Stimulated activated CD8-positive, alpha-beta memory T cell treated with anti-CD3 and anti-CD28 coated beads, Interleukin-15, amount 100 ng/mL, for 24 hours (primary cell): ENCODE measurements around the gene DYNLRB1.

Experiments
- DNase-seq: peaks from one replicate; pipeline ENCODE4 v3.0.0-alpha.2; 2020; ENCODE audit warnings: low read depth

The DYNLRB1 gene

GRCh38 chr20:34579191-34579978 lies 63.2 kb downstream of the DYNLRB1 start:
- no peak for DNase-seq

GRCh38 chr20:34579979-34580940 lies 64.0 kb downstream of the DYNLRB1 start:
- DNase-seq: no peak

GRCh38 chr20:34581341-34582184 lies 65.3 kb downstream of the DYNLRB1 start:
- DNase-seq: no peak

- DNase-seq: no peak
Measured at GRCh38 chr20:34582221-34582620, 66.0 kb downstream of the DYNLRB1 start.

- no peak for DNase-seq
Measured at GRCh38 chr20:34582911-34583310, 66.7 kb downstream of the DYNLRB1 start.

- no peak for DNase-seq
Measured at GRCh38 chr20:34583544-34583943, 67.3 kb downstream of the DYNLRB1 start.

GRCh38 chr20:34585019-34585418 lies 68.8 kb downstream of the DYNLRB1 start:
- DNase-seq: no peak

GRCh38 chr20:34586488-34587163 lies 70.4 kb downstream of the DYNLRB1 start:
- DNase-seq: no peak
